PFSK-1 (cell line): ENCODE measurements around the gene ATAD3A.

Source experiments
- POLR2AphosphoS5 ChIP-seq: IDR thresholded peaks from 2 replicates; pipeline ENCODE4 v1.6.1; 2012; ENCODE audit warnings: low read depth, mild to moderate bottlenecking, control low read depth, low read length, moderate library complexity
- TAF1 ChIP-seq: IDR thresholded peaks from 2 replicates; pipeline ENCODE4 v1.6.1; 2012; ENCODE audit warnings: low read length, control low read depth, borderline replicate concordance; ENCODE audit not compliant: insufficient read depth
- TF ChIP-seq, protein P1 (sequence below), 2 experiments: IDR thresholded peaks; 2 replicates each; pipeline versions ENCODE4 v1.6.1 to v1.8.0; 2011 to 2012; ENCODE audit warnings: low read depth in 2 of 2, low read length in 2 of 2, control low read depth in 1 of 2, inconsistent platforms in 1 of 2, mild to moderate bottlenecking in 1 of 2, moderate library complexity in 1 of 2; ENCODE audit not compliant: insufficient read depth in 1 of 2

DNA sequence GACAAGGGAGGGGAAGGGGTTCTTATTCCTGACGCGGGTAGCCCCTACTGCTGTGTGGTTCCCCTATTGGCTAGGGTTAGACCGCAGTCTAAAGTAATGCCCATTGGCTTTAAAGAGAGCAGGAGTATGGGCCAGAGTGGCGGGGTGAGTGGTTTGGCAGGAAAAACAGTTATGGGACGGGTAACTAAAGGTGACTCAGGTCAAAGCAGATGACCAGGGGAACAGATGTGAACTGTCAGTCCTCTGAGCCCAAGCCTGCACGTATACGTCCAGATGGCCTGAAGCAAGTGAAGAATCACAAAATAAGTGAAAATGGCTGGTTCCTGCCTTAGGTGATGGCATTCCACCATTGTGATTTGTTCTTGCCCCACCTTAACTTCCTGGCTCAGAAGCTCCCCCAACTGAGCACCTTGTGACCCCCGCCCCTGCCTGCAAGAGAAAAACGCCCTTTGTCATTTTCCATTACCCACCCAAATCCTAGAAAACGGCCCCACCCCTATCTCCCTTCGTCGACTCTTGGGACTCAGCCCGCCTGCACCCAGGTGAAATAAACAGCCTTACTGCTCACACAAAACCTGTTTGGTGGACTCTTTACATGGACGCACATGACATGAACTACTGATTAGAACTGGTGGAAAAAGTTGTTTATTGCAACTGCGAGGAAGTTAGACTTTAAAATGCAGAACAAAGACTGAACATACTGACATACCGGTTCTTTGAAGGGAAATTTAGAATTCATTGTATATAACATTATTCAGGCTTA lies 41.2 kb upstream of the ATAD3A start:
- TF ChIP-seq POLR2AphosphoS5 (no peak), TAF1 (no peak)
- TF ChIP-seq, protein P1, sequence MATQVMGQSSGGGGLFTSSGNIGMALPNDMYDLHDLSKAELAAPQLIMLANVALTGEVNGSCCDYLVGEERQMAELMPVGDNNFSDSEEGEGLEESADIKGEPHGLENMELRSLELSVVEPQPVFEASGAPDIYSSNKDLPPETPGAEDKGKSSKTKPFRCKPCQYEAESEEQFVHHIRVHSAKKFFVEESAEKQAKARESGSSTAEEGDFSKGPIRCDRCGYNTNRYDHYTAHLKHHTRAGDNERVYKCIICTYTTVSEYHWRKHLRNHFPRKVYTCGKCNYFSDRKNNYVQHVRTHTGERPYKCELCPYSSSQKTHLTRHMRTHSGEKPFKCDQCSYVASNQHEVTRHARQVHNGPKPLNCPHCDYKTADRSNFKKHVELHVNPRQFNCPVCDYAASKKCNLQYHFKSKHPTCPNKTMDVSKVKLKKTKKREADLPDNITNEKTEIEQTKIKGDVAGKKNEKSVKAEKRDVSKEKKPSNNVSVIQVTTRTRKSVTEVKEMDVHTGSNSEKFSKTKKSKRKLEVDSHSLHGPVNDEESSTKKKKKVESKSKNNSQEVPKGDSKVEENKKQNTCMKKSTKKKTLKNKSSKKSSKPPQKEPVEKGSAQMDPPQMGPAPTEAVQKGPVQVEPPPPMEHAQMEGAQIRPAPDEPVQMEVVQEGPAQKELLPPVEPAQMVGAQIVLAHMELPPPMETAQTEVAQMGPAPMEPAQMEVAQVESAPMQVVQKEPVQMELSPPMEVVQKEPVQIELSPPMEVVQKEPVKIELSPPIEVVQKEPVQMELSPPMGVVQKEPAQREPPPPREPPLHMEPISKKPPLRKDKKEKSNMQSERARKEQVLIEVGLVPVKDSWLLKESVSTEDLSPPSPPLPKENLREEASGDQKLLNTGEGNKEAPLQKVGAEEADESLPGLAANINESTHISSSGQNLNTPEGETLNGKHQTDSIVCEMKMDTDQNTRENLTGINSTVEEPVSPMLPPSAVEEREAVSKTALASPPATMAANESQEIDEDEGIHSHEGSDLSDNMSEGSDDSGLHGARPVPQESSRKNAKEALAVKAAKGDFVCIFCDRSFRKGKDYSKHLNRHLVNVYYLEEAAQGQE (IDR thresholded peaks at IDR 0.05; ENCODE audit: insufficient read depth in 1 of 2, low read depth in 2 of 2, low read length in 2 of 2) = no peak
